Upper lobe of left lung (tissue), 4 donors: ENCODE measurements around the gene BAD.

Experiments used
- CTCF ChIP-seq, 6 experiments: fragments of 450-650 bp in 4 of 6; fragments of 200-600 bp in 2 of 6; sonication (generic) in 2 of 6; IDR thresholded peaks; one replicate each; pipeline ENCODE4 v1.5.1; 2016 to 2019; ENCODE audit warnings: antibody characterized with exemption in 6 of 6
- POLR2A ChIP-seq, 4 donors: fragments of 450-650 bp; IDR thresholded peaks; one replicate each; pipeline ENCODE4 v1.5.1; 2016 to 2017; ENCODE audit warnings: antibody characterized with exemption in 4 of 4, mild to moderate bottlenecking in 2 of 4

DNA sequence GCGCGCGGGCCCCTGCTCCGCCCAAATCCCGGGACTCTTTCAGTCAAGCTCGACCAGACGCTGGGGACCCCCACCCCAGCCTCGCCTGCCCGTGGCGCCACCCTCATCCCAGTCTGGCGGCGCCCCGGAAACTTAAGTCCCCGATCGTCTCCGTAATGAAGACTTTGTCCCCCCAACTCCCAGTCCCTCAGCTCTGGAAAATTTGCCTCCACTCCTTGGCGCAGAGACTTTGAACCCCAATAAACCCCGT, 32.8 kb downstream of the BAD start:
- TF ChIP-seq CTCF (IDR thresholded peaks at IDR 0.05), result no peak
- no peak for TF ChIP-seq POLR2A (IDR thresholded peaks at IDR 0.05)
